ENCODE measurements around the gene WFS1. TPM values are rescaled to one million over a fixed set of nuclear protein-coding genes. Genes with fewer than 3 reads are reported as not detected.

Gene WFS1
- total RNA-seq, 1 experiment from 2014 or later, result 21.5 TPM

- intact Hi-C loops (cut with micrococcal nuclease), result no loop called here
- TF ChIP-seq JUND (IDR thresholded peaks at IDR 0.05) (no peak; the same call in 1 of the 2 replicates), ATF3 (IDR thresholded peaks at IDR 0.05) (no peak), REST (IDR thresholded peaks at IDR 0.05; ENCODE audit: low read depth) (no peak), CTCF (IDR thresholded peaks at IDR 0.05 in 2 of 3, conservative IDR thresholded peaks at IDR 0.05 in 1 of 3; ENCODE audit: borderline replicate concordance in 1 of 3, insufficient read depth in 1 of 3, low read depth in 2 of 3, low read length in 2 of 3) (no peak), FOSL1 (IDR thresholded peaks at IDR 0.05; ENCODE audit: low read depth) (peak; percentile 37; the same call in 1 of the 2 replicates), POLR2AphosphoS5 (IDR thresholded peaks at IDR 0.05; ENCODE audit: low read depth, low read length) (no peak), EGR1 (IDR thresholded peaks at IDR 0.05; ENCODE audit: low read depth) (no peak), POLR2A (IDR thresholded peaks at IDR 0.05; ENCODE audit: borderline replicate concordance, extremely low read depth, insufficient read depth, insufficient read length) (no peak), ELF1 (IDR thresholded peaks at IDR 0.05; ENCODE audit: borderline replicate concordance, low read depth) (no peak), EZH2phosphoT487 (IDR thresholded peaks at IDR 0.05; ENCODE audit: borderline replicate concordance) (no peak), TCF7L2 (IDR thresholded peaks at IDR 0.05; ENCODE audit: borderline replicate concordance, extremely low read depth, insufficient read depth, insufficient read length) (no peak), CBX3 (IDR thresholded peaks at IDR 0.05; ENCODE audit: low read depth) (no peak), RAD21 (IDR thresholded peaks at IDR 0.05; ENCODE audit: low read depth) (no peak), SP1 (IDR thresholded peaks at IDR 0.05; ENCODE audit: low read depth) (peak; percentile 46), SIN3A (IDR thresholded peaks at IDR 0.05; ENCODE audit: low read depth) (0 out of 2 replicates have a peak, but pooled peaks have one; percentile 30), EZH2 (IDR thresholded peaks at IDR 0.05) (no peak), ZNF274 (IDR thresholded peaks at IDR 0.05; ENCODE audit: low read depth, low read length) (no peak), ZBTB33 (IDR thresholded peaks at IDR 0.05; ENCODE audit: extremely low read depth, insufficient replicate concordance, low read length) (no peak), ZFX (IDR thresholded peaks at IDR 0.05) (no peak)
These were observed 3.4 kb downstream of the WFS1 start for GRCh38 chr4:6272863-6273660.

More at GRCh38 chr4:6272863-6273660, 3.4 kb downstream of the WFS1 start:
- Histone ChIP-seq H3K4me2 (ENCODE audit: low read length) (peak overlapping the region; percentile 77), H2AFZ (ENCODE audit: low read depth, low read length, poor library complexity, severe bottlenecking) (no peak overlapping the region), H3K36me3 (ENCODE audit: control insufficient read depth in 1 of 2, insufficient read depth in 2 of 2, low read length in 2 of 2) (no peaks in the 10 kb centered on the region), H3K27ac (ENCODE audit: low read depth, low read length) (peak overlapping the region; percentile 8), H3K9me3 (ENCODE audit: control insufficient read depth in 1 of 2, insufficient read depth in 1 of 2, low read depth in 1 of 2, low read length in 2 of 2) (no peaks in the 10 kb centered on the region), H3K4me1 (ENCODE audit: control insufficient read depth in 1 of 2, insufficient read depth in 2 of 2, low read length in 2 of 2) (peaks cover 39 to 43% of the 10 kb centered on the region in 2 experiments), H3K79me2 (ENCODE audit: insufficient read depth, low read length) (peaks cover 6% of the 10 kb centered on the region; the same call in 1 of the 2 replicates), H3K9me2 (ENCODE audit: insufficient read depth) (no peaks in the 10 kb centered on the region), H3K27me3 (ENCODE audit: insufficient read depth, low read length) (no peaks in the 10 kb centered on the region), H3K9ac (ENCODE audit: low read length) (peak overlapping the region; percentile 40), H4K20me1 (ENCODE audit: insufficient read depth) (no peaks in the 10 kb centered on the region), H3K4me3 (replicated peaks in 1 of 2; ENCODE audit: low read depth in 1 of 2, low read length in 2 of 2) (peak overlapping the region in 1 of 2 experiments; percentile 33; a peak in 2 of 4 replicates)
- DNase-seq (ENCODE audit: low read depth, low spot score) (no peak), ATAC-seq (peak; percentile 47)
- no TSS peak for BruUV-seq (replicated peaks)
- CTCF ChIA-PET, result interaction anchor here (1.1 kb wide), 1 partner anchor 9 kb away, joined by 4 read pairs; no protein-coding TSS in a partner anchor
- RAD21 ChIA-PET (ENCODE audit: low non-redundant PET in 1 of 2, low total read pairs in 2 of 2, uncharacterized antibody in 2 of 2, unreplicated experiment in 2 of 2), result no interaction called here
- POLR2A ChIA-PET, result no interaction called here

Measured in HCT116 (cell line).